SK-MEL-5 (cell line): ENCODE data around the gene TJP3. TPM values are rescaled to one million over a fixed set of nuclear protein-coding genes. Genes with fewer than 3 reads are reported as not detected.

ENCODE experiments used
- DNase-seq: peaks from one replicate; pipeline ENCODE4 v3.0.0-alpha.2; 2016; ENCODE audit warnings: low read depth, low spot score
- in situ Hi-C: cut with HindIII; loops from 2 replicates; pipeline ENCODE4 v1.10.0; 2016; ENCODE audit warnings: low sequenced_read_pairs, high pct_unique_total_duplicates, low pct_unique_long_range_greater_than_20kb
- total RNA-seq: library from RNA; depleted of rRNA; stranded (reverse); fragments of >200 nt; shearing (Covaris generic); gene quantifications from 2 replicates; pipeline ENCODE4 v1.2.3, GENCODE V29; 2014

TJP3 gene
- total RNA-seq, 1 experiment from 2014 or later: 0.21 TPM

DNA sequence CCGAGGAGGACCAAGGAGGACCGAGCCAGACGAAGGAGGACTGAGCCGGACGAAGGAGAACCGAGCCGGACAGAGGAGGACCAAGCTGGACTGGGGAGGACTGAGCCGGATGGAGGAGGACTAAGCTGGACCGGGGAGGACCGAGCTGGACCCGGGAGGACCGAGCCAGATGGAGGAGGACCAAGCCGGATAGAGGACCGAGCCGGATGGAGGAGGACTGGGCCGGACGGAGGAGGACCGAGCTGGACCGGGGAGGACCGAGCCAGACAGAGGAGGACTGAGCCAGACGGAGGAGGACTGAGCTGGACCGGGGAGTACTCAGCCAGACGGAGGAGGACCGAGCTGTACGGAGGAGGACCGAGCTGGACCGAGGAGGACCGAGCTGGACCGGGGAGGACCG, 11.1 kb upstream of the TJP3 start:
- no peak for DNase-seq
- in situ Hi-C loops: no loop called here

DNA sequence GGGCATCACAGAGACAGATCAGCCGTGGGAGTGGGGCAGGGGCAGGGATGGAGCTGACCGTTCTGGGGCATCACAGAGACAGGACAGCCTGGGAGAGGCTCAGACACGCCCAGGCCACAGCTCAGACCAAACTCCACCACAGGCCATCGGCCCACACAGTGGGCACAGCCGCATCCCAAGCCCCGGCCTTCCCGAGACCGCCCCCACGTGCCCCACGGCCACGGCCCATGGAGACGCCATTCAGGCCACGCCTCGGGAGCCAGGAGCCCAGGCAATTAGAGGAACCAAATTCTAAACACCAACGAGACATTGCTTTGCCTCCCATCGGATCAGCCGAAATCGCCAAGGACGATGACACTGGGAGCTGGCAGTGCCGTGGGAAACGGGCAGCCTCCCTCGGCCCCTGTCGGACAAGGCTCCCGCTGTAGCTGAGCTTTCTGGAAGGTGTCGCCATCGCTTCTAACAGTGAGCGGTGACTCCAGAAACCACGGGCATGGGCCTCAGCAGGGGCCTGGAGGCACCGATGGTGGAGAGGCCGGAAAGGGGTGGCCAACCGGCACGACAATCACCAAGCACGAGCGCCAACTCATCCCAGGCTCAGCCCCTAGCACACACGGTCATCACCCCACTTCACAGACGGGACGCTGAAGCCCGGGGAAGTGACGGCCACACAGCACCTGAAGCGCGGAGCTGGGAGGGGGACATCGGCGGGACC, 10.4 kb upstream of the TJP3 start:
- in situ Hi-C loops: no loop called here

DNA sequence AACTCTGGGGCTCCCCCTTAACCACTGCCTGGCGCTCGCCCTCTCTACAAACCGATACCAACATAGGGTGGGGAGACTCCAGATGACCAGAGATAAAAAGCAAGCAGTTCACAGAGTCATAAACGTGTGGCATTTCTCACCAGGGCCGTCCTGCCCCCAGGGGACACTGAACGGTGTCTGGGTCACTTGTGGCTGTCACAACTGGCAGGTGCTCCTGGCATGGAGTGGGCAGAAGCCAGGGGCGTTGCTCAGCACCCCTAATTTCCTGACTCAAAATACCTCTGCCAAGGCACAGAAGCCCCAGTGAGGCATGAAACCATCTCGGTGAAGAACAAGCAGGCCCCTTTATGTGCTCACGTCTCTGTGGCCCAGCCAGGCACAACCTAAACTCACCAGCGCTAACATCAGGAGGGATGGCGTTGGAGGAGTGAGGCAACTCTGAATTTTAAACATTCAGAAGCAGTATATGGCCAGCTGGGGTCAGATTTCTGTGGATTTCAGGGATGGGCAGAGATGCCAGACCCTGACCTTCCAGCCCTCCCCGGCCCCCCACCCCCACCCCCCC, 9.7 kb upstream of the TJP3 start:
- in situ Hi-C loops: no loop called here

More for the DNA sequence above, 10.4 kb upstream of the TJP3 start:
- DNase-seq: no peak

DNA sequence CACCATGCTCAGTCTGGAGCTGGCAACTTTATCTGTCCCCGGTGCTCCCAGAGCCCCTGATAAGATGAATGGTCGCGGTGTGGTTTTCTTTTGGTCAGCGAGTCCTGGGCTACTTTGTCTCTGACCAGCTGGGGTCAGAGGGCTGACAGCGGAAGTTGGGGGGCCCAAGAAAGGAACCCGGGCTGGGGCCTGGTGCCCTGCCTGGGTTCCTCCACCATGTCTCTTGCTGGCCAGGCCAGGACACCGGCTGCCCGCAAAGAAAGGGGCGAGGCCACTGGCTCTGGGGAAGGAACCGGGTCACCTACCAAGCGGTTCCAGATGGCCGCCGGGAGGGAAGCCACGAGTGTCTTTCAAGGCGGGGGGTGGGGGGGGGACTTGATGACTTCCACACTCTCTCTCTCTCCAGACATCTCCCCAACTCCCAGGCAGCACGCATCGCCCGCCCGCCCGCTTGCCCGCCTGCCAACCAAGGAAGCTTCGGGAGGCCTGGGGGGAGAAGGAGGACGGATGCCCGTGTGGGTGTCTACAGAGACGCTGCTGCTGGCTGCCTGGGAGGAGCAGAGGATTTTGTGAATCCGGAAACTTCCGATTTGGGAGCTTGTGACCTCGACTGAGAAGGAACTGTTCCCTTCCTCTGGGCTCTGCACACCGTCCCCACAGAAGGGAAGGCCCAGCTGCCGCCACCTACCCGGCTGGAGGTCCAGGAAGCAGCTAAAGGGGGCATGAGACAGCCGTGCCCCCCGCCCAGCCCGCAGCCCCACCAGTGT, 9.0 kb upstream of the TJP3 start:
- peak; percentile 30 for DNase-seq
- in situ Hi-C loops: no loop called here

More for the DNA sequence above, 9.7 kb upstream of the TJP3 start:
- DNase-seq: no peak

DNA sequence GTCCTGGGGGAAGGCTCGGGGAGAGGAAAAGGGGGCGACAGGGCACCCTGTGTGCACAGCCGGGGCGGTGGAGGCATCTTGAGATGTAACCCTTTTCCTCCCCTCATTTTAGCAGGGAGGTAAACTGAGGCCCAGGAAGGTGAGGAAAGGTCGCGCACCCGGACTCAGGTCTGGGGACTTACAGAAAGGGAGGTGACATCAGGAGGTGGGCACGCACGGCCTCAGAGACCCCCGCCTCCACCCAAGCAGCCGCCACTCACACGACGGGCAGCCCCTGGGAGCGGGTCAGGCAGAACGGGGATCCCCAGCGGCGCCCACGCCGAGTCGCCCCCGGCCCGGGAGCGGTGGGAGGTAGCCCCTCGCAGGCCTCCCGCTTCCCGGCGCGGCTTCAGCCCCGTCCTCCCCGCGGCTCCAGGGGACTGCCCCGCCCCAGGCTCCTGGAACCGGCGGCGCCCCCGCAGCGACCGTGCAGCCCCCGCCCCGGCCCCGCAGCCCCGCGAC, 8.4 kb upstream of the TJP3 start:
- no peak for DNase-seq
- in situ Hi-C loops: no loop called here

DNA sequence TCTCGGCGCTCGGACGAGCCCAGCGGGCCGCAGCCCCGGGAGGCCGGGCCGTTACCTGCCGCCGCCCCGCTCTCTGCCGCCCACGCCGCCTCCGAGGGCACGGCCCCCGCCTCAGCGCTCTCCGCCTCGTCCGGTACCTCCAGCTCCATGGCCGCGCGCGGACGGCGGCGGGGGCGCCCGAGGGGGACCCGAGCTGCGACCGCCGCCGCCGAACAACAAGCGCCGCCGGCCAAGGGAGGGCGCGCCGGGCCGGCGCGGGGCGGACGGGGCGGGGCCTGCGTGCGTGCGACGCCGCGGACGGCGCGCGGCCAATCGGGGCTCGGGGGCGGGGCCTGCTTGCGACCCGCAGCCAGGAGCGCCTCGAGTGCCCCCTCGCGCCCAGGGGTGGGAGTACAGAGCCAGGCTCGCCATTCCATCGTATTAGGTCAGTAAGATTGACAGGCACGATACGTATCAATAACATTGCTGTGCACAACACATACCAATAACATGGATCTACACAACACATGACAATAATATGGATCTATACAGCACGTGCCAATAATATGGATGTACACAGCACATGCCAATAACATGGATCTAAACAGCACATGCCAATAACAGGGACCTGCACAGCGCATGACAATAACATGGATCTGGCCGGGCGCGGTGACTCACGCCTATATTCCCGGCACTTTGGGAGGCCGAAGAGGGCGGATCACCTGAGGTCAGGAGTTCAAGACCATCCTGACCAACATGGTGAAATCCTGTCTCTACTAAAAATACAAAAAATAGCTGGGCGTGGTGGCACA, 7.7 kb upstream of the TJP3 start, which contains the start of gene PIP5K1C:
Gene PIP5K1C, minus strand, starts transcription at position 227 of the 791 bp plus-strand sequence. Its CDS starts 78 bp downstream, at position 149.
- in situ Hi-C loops: no loop called here
- peak; percentile 77 for DNase-seq

DNA sequence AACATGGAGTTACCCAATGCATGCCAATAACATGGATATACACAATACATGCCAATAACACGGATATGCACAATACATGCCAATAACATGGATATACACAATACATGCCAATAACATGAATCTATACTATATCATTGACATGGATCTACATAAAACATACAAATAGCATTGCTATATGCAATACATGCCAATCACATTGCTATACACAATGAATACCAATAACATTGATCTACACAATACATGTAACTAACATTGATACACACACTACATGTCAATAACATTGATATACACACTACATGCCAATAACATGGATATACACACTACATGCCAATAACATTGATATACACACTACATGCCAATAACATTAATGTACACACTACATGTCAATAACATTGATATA, 7.0 kb upstream of the TJP3 start:
- in situ Hi-C loops: no loop called here
- no peak for DNase-seq

DNA sequence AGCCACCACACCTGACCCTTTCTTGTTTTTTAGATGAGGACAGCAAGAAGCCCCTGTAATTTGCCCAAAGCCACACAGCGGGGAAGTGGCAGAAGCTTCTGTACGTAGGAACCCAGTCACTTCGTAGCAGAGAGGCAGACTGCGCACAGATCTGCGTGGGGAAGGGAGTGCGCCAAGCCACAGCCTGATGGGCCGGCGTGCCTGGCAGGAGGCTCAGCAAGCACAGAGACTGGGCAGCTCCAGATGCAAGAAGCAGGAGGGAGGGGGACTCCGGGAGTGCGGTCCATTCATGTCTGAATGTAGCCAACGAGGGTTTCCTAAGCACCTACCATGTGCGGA, 347 bp upstream of the TJP3 start:
- DNase-seq: no peak
- in situ Hi-C loops: no loop called here

DNA sequence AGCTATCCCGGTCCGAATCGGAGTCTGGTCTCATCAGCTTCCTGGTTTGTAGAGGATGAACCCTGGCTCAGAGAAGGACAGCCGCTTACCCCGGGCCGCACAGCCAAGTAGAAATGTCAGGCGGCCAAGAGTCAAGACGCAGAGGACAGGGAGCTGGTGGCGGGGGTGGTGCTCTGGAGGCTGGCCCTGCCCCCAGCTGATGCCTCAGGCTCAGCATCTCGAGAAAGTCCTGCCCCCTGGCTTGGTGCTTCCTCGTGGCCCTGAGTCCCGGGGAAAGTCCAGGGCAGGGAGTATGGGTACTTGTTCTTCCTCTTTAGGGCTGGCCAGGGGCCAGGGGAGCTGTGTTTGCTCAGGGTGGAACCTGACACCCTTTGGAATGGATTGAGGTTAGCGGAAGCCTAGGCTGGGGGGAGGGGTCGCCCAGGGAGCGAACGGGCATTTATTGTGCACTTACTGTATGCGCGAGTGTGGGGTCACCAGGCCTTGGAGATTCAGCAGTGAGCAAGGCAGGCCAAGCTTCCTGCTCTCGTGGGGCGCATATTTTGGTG, 2.2 kb downstream of the TJP3 start:
- DNase-seq: no peak
- in situ Hi-C loops: no loop called here

DNA sequence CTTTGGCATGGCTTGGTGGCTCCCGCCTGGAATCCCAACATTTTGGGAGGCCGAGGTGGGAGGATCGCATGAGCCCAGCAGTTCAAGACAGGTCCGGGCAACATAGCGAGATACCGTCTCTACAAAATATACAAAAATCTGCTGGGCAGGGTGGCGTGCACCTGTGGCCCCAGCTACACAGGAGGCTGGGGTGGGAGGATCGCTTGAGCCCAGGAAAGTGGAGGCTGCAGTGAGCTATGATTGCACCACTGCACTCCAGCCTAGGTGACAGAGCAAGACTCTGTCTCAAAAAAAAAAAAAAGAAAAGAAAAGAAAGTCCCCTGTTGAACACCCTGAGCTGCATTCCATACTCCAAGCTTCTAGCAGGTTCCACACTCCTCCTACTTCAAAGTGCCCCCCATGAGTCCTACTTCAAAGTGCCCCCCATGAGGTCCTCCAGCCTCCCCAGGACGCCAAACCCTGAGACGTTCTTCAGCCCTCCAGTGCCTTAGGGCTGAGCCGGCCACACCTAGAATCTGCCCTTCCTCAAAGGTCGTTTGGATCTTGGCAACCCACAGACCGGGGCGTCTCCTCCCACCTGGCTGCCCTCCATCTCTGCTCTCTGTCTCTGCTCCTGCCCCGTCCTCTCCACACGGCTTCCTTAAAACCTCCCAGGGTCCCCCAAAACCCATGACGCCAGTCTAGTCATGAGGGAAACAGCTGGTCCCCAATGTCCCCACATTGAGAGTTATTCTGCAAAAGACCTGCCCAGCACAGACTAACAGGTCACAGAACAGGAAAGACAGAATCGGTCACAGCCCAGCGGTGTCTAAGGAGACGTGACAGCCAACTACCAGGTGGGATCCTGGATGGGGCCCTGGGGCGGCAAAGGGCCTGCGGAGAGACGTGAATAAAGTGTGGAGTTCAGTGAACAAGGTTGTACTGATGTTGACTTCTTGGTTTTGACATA, 4.8 kb downstream of the TJP3 start:
- in situ Hi-C loops: no loop called here
- DNase-seq: no peak

DNA sequence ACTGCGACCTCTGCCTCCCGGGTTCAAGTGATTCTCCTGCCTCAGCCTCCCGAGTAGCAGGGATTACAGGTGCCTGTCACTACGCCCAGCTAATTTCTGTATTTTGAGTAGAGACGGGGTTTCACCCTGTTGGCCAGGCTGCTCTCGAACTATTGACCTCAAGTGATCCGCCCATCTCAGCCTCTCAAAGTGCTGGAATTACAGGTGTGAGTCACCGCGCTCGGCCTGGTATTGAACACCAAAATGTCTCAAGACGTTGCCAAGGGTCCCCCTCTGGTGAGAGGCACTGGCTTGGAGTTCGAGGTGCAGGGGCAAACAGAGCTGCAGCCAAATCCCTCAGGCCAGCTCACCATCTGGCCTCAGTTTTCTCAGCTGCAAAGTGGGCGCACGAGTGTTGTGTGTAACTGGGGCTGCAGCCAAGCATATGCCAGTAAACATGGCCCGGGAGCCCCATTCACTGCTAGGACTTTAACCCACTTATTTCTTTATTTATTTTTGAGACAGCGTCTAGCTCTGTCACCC, 8.0 kb downstream of the TJP3 start:
- DNase-seq: no peak
- in situ Hi-C loops: no loop called here

DNA sequence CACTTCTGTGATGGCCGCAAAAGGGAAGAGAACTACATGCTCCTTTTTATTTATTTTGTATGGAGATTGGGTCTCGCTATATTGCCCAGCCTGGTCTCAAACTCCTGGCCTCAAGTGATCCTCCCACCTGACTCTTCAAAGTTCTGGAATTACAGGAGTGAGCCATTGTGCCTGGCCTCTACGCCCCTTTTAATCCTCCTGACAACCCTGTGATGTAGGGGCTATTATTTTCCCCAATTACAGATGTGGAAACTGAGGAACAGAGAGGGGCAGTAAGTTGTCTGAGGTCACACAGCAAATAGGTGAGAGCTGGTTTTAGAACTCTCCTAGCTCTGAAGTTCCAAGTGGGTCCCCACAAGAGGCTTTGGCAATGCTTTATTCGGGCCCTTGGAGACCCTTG, 11.7 kb downstream of the TJP3 start:
- no peak for DNase-seq
- in situ Hi-C loops: no loop called here

DNA sequence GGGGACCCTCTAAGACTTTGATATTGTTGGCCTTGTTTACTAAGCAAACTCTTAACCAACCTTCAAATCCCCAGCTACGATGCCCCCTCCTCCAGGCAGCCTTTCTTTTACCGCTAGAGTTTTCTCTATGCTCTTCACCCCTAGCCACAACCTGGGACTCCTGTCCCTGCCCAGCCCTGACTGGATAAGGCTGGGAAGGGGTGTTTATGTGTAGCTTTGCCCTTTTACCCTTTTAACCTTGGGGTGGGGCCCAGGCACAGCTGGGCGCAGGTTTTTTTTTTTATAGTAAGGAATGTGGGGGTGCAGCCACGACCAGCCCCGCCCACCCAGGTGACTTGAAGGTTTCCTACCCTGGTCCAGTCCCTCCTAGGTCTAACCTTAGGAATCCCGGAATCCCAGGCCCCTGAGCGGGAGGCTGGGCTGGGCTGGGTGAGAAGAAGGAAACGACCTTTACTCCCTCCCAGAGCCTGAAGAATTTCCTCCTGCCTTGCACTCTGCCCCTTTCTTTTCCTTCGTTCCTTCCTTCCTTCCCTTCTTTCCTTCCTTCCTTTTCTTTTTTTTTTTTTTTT, 12.2 kb downstream of the TJP3 start:
- no peak for DNase-seq
- in situ Hi-C loops: no loop called here

DNA sequence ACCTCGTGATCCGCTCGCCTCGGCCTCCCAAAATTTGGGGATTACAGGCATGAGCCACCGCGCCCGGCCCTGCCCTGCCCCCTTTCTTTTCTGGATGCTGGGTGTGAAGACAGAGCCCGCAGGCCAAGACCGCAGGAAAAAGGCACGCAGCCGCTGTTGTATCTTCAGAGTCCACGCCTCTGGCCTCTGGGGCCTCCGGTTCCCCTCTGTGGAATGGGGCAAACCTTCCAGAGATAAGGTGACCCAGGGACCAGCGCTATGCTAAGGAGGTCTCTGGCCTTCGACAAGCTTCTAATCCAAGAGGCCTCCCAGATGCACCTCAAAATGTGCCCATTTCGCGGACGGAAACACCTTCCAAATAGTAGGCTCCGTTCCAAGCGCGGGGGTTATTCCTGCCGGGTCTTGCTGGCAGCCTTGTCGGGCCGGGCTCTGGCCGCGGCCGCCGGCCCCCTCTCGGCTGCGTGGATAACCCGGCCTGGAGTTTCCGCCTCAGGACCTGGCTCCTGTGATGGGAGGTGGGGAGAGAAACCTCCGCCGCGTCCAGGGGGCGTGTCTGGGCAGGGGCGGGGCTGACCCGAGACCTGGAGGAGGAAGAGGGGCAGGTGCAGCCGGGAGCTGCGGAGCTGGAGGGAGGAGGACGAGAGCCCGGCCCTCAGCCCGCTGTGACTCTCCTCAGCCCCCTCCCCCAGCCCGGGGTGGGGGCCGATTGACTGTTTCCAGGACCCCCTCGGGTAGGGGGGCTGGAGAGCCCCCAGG, 13.1 kb downstream of the TJP3 start:
- in situ Hi-C loops: no loop called here
- DNase-seq: peak; percentile 80

DNA sequence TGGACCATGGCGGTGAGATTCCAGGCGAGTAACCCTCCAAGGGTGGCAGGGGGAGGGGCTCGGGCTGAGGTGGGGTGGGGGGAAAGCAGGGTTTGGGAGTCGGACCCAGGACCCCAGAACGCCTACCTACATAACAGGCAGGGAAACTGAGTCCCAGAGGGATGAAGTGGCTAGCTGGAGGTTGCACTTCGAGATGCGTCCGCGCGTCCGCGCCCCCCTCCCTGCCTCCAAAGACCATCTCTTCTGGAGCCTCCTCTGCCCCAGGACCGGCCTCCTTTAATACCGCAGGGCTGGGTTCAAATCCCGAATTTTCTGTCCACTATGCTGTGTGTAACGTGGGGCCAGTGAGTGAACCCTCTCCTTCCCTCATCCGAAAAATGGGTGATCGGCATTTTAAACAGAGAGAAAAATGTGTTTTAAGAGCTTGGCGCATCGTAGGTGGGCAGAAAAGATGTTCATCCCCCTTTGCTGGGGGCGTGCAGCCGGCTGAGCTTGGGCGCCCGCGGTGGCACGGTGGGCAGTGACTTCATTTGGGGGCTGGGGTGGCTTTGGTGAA, 13.8 kb downstream of the TJP3 start:
- in situ Hi-C loops: no loop called here
- DNase-seq: no peak
